GM19438 (cell line): Measurements from ENCODE around the gene SFT2D1.
"Not testable (repeated sequence)": the region's sequence is repeated elsewhere in the genome, so short reads cannot be mapped to it uniquely, and the experiment has no call there.

ENCODE experiments used
- ATAC-seq: cut with Tn5 transposase; IDR thresholded peaks from one replicate; pipeline ENCODE4 v1.9.1; 2021; ENCODE audit warnings: low read depth; ENCODE audit not compliant: unreplicated experiment

Gene SFT2D1

DNA sequence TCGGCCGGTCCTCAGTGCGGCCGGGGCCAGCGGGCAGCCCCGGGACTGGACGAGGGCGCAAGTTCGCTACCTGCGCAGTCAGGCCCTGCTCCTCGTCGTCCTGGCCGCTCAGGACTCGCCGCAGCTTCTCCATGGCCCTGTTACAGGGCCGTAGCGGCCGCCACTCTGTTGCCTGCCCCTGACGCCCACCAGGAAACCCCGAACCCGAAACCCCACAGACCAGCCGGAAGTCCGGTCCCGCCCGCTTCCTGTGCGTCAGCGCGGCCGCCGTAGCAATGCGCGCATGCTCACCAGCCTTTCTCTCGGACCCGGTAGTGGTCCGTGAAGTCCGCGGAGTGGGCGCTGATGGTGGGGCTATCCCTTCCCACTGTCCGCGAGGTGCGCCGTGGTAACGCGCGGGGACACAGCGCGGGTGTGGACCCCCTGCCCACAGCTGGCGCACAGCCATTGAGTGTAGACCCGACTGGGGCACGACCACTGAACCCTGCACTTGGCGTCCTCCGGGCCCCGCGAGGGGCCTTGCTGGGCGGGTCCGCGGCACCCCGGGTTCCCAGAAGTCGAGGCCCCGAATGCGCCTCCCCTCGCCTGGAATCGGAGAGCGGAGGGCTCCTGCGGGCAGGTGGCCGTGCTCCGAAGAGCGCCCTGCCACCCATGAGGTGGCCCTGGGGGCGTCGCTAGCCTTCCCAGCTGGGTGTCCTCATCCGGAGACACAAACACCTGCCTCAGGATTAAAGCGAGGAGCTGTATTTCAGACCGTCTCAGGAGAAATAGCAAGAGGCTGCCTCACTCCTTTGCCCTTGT lies at the start of gene SFT2D1:
TSS of gene SFT2D1 (minus strand) at position 197 of the 801 bp plus-strand sequence. CDS start at position 133, 64 bp downstream.
- peak; percentile 94 for ATAC-seq

DNA sequence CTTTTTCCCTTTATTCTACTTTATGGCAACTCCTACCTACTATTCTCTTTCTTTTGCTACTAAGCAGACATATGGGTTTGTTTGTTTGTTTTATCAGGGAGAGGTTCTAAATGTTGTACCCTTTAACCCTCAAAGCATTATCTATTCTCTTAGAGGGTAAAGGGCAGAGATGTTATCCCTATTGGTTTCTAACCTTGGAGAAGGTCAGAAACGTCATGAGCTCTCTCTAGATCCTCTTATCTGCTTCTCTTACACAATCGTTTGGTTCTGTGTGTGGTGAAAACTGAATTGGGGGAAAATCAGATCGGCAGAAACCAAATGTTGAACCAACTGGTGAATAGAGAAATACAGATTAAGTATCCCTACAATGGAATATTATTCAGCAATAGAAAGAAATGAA lies 46.8 kb upstream of the SFT2D1 start:
- no peak for ATAC-seq

DNA sequence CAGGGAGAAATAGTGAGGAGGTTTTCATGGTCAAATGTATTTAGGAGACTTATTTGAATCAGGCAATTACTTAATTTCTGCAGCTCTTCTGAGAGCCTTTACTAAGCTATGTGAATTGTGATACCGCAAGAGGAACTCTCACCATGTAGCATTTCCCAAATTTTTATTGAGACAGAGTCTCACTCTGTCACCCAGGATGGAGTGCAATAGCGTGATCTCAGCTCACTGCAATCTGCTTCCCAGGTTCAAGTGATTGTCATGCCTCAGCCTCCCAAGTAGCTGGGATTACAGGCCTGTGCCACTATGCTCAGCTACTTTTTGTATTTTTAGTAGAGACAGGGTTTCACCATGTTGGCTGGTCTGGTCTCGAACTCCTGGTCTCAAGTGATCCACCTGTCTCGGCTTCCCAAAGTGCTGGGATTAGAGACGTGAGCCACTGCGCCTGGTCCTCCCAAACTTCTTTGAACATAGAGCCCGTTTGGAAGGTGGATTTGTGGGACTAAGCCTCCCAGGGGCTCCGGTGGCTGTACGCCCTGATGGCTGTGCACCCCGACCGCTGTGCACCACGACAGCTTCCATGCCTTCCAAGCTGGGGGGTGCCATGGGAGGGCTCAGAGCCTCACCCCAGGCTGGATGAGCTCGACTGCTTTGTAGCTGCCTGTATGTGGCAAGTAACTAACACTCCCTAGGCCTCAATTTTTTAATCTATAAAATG lies 46.1 kb upstream of the SFT2D1 start:
- ATAC-seq: no peak

DNA sequence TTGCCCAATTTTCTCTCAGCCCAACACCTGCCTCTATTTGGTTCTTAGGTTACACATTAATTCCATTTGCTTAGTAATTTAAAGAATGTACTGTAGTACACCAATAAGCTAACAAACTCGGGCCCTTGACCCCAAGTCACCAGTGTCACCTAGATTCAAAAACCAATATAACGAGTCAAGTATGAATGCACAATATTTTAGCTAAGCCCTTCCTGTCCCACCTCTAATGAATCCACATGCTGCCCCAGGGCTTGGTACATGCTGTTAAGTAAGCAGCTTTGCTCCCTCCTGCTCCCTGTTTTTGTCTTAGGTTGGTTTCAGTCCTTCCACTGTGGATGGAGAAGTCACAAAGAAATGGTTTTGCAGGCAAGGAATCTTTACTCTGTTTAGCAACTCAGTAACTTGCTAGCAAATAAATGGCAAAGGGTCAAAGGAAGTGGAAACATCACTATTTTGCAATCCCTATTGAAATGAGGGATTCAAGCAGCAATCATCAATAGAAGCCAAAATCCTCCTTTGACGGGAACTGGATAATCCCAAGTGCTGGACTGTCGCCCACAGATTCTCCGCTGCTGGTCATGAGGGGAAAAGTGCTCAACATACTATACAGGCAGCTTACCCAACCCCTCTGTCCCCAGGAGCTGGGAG lies 45.4 kb upstream of the SFT2D1 start:
- no peak for ATAC-seq

DNA sequence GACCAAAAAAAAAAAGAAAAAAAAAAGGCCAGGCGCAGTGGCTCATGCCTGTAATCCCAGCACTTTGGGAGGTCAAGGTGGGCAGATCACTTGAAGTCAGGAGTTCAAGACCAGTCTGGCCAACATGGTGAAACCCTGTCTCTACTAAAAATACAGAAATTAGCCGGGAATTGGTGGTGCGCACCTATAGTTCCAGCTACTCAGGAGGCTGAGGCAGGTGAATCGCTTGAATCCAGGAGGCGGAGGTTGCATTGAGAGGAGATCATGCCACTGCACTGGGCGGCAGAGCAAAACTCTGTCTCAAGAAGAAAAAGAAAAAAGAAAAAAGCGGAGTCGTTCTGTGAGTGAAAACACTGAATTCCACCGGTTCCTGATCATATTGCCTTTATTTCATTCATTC lies 44.8 kb upstream of the SFT2D1 start:
- not testable (repeated sequence) for ATAC-seq

DNA sequence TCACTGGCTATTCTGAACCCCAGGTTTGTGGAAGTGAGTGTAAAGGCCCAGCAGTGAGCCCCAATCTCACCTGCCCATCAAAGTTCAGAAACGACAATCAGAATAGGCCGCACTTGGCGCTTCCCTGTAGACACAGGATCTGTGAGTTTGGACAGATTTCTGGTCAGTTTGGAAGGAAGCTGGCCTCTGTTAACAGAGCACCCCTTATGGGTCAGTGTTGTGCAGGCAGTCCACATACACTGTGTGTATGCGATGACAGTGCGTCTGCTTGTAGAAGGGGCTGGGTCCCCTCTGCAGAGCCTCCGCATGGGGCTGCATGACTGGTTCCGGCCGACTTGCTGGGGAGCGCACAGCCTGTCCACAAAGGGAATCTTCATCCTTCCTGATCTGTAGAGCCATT lies 43.8 kb upstream of the SFT2D1 start:
- ATAC-seq: no peak

DNA sequence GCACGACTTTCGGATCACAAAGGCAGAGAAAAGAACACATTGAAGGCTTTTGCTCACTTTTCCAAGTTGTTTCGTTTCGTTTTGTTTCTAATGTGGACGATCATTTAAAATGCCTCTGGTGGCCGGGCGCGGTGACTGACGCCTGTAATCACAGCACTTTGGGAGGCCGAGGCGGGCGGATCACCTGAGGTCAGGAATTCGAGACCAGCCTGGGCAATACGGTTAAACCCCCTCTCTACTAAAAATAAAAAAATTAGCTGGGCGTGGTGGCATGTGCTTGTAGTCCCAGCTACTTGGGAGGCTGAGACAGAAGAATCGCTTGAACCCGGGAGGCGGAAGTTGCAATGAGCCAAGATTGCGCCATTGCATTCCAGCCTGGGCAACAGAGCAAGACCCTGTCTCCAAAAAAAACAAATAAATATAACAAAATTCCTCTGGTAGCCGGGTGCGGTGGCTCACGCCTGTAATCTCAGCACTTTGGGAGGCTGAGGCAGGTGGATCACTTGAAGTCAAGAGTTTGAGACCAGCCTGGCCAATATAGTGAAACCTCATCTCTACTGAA lies 41.5 kb upstream of the SFT2D1 start:
- not testable (repeated sequence) for ATAC-seq

DNA sequence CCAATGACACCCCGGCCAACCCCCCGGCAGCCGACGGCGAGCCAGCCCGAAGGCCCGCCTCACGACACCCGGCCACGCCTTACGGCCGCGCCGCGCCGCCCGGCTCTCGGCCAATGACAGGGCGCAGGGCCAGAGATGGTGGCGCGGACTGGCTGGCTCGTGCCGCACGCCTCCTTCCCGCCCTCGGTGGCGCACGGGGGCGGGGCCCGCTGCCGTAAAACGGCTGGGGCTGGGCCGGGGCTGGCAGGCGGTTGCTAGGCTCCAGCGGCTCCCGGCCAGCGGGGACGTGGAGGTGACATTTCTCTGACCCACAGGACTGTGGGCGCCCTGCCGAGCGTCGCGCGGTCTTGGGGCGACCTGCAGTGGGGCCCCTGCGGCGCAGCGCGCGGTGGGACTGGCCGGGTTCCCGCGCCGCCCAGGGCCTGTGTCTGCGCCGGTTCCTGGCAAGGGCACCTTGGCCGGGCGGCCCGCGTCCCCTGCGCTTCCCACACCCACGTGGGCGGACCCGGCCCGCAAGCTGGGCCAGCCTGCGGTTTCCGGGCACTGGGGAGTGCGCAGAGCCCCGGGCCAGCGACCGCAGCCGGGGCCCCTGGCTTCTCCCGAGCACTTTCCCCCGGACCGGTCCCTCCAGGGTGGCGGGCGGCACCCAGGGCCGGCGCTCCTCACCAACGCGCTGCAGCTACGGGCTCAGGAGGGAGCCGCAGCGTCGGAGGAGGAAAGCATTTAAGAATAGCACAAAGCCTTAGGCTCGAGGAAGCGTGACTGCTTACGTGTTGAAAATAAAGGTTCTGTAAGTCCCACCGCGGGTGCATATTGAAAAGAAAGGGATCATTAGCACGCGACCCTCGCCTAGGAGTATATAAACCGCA lies 40.8 kb upstream of the SFT2D1 start, which contains the start of gene MPC1:
TSS of gene MPC1 (minus strand) at position 8 of the 869 bp plus-strand sequence. CDS start 64 bp downstream, outside the sequence.
- peak; percentile 81 for ATAC-seq

DNA sequence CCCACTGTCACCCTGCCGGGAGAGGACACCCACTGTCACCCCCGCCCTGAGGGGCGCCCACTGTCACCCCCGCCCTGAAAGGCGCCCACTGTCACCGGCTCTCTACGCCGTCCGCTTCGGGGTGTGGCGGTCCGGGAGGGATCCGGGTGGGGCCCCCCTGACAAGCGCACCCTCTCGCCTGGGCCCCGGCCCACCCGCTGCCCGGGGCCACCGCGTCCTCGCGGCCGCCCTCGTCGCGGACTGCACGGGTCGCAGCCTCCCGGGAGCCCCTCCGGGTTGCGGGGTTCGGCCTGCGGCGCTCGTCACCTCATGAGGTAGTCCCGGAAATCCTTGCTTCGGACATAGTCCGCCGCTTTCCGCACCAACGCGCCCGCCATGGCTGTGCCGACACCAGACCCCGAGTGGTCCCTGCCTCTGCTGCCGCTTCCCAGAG lies 40.2 kb upstream of the SFT2D1 start:
- ATAC-seq: peak; percentile 10

DNA sequence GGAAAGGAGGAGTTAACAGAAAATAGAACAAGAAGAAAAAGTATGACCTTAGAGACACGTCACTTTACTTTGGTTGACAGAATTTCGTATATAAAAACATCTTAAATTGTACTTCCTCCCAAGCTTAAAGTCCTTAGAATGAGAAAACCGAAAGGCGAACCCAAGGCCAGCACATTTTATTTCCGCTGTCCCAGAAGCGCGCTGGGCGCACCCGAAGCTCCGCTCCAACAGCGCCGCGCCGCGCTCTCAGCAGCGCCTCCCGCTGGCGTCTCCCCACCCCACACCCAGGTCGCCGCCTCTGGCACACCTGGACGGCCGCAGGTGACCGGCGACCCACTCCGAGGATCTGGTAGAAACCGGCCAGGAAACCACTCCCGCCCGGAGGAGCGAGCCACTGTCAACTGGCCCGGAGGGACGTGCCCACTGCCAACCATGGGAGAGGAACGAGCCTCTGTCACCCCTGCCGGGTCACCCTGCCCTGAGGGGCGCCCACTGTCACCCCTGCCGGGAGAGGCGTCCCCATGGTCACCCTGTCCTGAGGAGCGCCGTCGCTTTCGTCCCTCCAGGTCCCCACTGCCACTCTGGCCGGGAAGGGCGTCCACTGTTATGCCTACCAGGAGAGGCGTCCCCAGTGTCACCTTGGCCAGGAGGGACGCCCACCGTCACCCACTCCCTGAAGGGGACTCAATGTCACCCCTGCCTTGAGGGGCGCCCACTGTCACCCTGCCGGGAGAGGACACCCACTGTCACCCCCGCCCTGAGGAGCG lies 39.6 kb upstream of the SFT2D1 start:
- ATAC-seq: peak; percentile 47

DNA sequence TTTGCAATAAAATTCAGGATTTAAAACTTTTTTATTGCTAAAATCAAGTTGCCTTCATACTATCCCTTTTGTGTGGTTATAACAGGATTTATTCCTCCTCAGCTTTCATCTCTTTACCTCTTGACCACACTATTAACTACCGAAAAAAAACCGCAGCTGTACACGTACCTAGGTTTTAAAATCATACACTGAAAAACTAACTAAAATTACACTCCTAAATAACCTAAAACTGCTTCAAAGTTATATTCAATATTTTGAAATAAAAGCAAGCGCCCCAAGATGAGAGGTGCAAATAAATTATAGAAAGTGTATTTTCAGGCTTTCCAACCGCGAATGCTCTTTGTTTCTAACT lies 39.0 kb upstream of the SFT2D1 start:
- no peak for ATAC-seq

DNA sequence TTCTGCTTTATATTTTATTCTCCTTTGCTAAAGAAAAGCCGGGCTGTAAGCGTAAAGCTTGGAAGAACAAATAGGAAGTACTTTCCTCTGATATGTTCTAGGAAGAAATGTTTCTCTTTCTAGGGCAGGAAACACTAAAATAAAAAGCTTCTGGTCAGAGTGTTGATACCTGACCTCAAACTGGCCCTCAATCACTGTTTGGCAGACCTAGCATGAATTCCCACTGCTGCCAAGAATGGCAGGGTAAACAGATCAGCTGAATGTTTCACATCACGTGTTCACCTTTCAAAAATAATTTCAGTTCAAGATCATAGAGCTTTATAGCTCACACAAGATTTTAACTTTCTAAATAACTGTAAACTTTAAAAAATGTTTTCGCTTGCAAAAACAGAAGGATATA lies 37.5 kb upstream of the SFT2D1 start:
- ATAC-seq: no peak

DNA sequence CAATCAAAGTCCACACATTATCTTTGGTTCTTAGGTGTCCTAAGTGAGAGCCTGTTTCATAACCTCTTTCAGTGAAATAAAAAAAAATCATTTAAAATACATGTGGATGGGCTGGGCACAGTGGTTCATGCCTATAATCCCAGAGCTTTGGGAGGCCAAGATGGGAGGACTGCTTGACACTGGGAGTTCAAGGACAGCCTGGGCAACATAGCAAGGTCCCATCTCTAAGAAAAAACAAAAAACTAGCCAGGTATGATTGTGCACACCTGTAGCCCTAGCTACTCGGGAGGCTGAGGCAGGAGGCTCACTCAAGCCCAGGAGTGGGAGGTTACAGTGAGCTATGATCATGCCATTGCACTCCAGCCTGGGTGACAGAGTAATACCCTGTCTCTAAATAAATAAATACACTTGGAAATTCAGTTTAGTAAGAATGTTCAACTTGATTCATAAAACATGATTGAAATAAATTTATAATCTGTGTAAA lies 36.8 kb upstream of the SFT2D1 start:
- ATAC-seq: no peak

DNA sequence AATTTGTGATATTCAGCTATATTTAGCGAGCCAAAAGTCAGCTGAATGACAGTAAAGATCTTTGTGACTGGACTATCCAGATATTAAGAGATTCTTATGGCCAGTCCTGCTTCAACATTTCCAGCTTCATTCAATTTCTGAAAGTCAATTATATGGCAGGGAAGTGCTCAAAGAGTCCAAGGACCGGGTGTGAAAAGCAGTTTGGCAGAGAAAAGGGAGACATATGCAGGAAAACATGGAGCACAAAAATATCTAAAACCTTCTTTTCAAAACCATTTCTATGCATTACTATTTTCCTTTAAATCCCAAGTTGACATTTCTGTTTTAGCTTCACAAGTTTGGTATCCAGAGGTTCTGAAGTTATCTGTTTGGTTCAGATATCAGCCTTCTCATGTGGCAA lies 35.4 kb upstream of the SFT2D1 start:
- ATAC-seq: no peak

DNA sequence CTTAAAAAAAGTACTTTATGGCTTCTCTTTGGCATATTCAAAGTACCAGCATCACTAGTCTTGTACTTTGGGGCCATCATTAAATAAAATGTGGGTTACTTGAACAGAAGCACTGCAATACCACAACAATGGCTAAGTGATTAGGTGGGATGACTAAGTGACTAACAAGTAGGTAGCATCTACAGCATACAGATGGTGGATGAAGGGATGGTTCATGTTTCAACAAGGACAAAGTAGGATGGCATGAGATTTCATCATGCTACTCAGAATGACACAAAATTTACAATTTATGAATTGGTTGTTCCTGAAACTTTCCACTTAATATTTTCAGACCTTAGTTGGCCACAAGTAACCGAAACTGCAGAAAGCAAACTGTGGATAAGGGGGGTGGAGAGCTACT lies 32.7 kb upstream of the SFT2D1 start:
- ATAC-seq: no peak

DNA sequence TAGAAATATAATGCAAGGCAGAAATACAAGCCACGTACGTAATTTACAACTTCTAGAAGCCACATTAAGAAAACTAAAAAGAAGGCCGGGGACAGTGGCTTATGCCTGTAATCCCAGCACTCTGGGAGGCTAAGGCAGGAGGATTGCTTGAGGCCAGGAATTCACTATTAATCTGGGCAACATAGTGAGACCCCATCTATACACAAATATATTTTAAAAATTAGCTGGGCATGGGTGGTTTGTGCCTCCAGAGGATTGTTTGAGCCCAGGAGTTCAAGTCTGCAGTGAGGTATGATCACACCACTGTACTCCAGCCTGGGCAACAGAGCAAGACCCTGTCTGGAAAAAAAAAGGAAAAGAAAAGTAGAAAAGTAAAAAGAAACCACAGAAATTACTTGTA lies 28.1 kb upstream of the SFT2D1 start:
- no peak for ATAC-seq

DNA sequence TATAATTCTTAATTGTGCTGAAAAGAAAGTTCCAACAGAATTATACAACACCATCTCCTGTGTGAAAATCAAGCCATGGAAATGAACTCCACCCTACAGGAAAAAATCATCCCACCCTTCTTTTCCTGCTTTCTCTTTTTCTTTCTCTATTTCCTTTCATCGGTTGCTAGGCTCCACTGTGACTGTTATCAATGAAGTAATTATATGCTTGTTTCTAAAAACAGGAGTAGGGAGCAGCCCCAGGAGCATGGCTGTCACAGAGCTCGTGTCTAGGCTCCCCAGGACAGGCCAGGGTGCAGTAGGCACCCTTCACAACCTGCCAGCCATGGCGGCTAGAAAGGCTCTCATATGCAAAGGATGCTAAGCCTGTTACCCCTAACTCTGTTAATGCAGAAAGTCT lies 27.4 kb upstream of the SFT2D1 start:
- ATAC-seq: no peak

DNA sequence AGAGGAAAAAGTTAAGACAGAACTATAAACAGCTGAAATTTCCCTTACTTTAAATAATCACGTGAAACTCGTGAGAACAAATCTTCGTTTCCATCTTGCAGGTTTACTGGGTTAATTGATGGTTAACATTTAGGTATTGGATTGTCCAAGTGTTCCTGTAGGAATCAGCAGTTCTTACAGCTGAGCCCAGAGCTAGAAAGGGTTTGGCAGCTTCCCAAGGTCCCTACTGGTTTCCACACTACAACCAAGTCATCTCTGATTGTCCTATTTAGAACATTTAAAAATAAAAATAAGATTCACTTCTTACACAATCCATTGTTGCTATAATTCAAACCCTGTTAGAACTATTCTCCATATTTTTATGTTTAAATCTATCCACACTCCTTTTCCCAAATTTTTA lies 24.6 kb upstream of the SFT2D1 start:
- no peak for ATAC-seq

DNA sequence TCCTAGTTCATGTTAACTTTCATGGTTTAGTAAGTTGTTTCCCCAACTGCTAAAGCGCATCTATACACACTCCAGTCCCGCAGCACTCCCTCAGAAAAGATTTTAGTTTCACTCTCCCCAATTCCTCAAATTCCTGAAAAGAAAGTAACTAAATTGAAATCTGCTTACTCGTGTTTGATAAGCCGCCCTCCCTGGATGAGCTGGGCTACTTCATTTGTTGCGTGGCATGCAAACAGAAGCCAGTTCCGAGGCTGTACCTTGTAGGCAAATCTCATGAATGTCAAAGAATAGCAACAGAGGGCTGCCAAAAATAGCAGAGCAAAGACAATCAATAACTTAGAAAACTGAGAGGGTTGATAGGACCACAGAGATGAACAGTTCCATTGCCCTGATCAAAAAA lies 23.5 kb upstream of the SFT2D1 start:
- no peak for ATAC-seq
